ENCODE data around the gene SOX15.

- TF ChIP-seq CTCF (IDR thresholded peaks at IDR 0.05; ENCODE audit: low read depth, low read length, poor library complexity, severe bottlenecking) (no peak), EZH2phosphoT487 (IDR thresholded peaks at IDR 0.05; ENCODE audit: borderline replicate concordance, low read length) (no peak)
Observed at GRCh38 chr17:7592422-7593021, 2.6 kb upstream of the SOX15 start.

Measured in DOHH2 (cell line).